Measurements from ENCODE around the gene ARNT2.
"Not testable (repeated sequence)": the region's sequence is repeated elsewhere in the genome, so short reads cannot be mapped to it uniquely, and the experiment has no call there.

Gene ARNT2

DNA sequence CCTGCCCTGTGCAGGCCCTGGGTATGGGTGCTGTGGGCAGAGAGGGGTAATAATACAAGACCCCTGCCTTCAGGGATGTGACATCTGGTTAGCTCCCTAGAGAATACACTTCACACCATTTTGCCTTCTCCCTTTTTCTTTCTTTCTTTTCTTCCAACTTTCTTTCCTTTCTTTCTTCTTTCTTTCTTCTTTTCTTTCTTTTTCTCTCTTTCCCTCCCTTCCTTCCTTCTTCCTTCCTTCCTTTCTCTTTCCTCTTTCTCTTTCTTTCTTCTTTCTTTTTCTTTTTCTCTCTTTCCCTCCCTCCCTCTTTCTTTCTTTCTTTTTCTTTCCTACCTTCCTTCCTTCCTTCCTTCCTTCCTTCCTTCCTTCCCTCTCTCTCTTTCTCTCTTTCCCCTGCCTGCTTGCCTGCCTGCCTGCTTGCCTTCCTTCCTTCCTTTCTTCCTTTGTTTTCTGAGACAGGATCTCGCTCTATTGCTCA is 222.5 kb downstream of the ARNT2 start:
- DNase-seq = no peak

GRCh38 chr15:80629355-80629754 is 225.2 kb downstream of the ARNT2 start:
- DNase-seq = no peak

DNA sequence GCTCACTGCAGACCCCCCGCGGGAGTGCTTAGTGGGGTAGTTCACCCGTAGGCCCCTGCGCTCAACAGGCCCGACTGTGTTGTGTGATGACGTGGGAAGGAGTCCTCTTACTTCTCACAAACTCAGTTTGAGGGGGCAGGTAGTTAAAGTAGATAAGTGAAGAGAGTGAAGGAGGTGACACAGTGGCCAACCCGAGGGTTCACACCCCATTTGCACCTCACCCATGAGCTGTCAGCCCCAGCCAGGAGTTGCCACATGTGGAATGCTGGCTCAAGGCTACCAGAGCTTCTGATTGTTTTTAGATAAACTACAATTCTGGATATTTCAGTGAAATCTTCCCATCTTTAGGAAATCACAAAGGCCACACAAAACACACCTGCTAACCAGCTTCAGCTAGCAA is 226.8 kb downstream of the ARNT2 start:
- DNase-seq = no peak

- DNase-seq = no peak
These were observed 229.0 kb downstream of the ARNT2 start for GRCh38 chr15:80633221-80633620.

GRCh38 chr15:80635953-80636352 is 231.8 kb downstream of the ARNT2 start:
- DNase-seq = no peak

- DNase-seq = peak in 1 of 4 experiments; percentile 27
These were observed 232.5 kb downstream of the ARNT2 start for GRCh38 chr15:80636675-80637074.

DNA sequence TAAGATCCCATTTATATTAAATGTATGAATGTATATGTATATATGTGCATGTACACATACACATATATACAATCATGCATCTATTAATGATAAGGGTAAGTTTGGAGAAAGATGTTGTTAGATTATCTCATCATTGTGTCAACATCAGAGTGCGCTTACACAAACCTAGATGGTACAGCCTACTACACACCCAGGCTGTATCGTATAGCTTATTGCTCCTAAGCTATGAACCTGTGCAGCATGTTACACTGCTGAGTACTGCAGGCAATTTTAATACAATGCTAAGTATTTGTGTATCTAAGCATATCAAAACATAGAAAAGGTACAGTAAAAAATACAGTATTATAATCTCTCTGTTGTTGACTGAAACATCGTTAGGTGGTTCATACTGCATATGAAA is 233.6 kb downstream of the ARNT2 start:
- no peak for DNase-seq

DNA sequence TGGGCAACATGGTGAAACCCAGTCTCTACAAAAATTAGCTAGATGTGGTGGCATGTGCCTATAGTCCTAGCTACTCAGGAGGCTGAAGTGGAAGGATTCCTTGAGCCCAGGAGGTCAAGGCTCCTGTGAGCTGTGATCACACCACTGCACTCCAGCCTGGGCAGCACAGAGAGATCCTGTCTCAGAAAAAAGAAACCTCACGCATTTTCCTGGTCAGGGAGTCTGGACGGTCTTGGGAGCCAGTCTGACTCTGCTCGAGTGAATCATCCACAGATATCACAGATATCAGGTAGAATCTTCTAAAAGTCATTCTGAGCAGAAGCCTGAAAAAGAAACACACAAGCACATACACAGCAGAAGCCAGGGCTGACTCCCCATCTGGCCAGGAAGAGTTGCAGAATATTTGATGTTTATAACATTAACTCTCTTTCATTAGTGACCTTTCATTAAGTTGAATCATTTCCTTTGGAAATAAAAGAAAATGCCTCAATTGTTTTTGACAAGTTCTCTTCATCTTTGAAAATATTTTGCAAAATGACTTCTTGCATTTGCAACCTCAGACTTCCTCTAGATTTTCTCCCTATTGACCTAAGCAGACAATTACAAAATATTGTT is 234.5 kb downstream of the ARNT2 start:
- DNase-seq = no peak

GRCh38 chr15:80639168-80639555 is 235.0 kb downstream of the ARNT2 start:
- no peak for DNase-seq

DNA sequence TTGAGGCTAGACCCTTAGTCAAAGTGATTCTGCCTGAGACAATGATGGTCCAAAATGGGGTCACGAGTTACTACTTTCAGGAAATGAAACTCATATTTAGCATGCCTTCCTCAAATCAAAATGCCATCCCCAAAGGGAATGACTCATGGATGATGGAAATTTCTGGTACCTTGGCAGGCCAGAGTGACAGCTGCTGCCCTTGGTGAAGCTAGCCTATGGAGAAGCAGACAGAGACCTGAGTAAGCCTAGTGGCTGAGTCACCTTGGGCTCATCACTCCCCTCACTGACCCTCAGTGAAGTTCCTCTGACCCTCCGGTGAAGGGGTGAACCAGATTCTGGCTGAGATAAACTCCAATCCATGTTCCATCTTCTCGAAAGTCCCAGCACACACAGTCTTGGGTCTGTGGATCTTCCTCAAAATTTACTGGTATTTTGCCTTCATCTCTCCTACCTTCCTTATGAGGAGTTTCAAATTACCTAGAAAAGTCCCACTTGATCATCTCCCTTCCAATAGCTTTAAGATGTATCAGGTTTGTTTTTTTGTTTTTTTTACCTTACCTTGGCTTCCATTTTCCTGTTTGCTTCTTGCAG is 236.4 kb downstream of the ARNT2 start:
- peak in 2 of 4 experiments; percentile 15 to 22 for DNase-seq

DNA sequence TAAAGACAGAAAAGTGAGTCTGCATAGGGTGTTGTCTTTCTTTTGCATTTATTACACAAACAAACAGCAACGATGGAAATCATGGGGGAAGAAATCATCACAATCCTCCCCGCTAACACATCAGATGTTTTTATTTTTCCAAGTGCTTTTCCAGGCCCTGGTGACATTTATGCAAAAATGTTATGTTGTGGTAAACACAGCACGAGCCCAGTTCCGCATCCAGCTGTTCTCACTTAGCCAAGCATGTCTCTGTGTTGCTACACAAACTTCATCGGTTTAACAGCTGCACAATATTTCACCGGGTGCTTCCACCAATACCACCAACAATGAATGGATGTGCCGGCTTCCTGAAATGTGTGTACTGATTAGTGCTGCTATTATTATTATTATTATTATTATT is 237.2 kb downstream of the ARNT2 start:
- DNase-seq = no peak

DNA sequence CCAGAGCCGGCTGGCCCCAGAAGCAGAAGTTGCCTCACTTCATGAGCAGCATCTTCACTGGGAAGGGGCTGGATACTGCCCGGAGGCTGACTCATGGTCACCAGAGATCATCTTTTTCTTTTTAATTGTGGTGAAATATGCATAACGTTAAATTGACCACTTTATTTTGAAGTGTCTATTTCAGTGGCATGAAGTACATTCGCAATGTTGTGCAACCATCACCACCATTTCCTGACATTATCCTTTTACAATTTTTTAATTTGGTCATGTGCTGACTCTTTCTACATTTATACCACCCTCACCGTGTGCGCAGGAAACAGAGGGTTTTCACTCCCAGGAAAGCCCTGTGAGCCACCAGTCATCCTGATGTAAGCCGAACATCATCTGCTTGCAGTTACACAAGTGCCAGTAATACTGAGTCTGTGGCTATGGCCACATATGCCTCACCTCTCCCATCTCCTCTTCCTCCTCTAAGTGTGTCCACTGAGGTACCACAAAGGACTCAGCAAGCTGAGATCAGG is 239.3 kb downstream of the ARNT2 start:
- peak; percentile 40 to 74 (median 50) for DNase-seq

- DNase-seq = peak in 2 of 4 experiments; percentile 10 to 29
These were observed 241.4 kb downstream of the ARNT2 start for GRCh38 chr15:80645494-80646065.

DNA sequence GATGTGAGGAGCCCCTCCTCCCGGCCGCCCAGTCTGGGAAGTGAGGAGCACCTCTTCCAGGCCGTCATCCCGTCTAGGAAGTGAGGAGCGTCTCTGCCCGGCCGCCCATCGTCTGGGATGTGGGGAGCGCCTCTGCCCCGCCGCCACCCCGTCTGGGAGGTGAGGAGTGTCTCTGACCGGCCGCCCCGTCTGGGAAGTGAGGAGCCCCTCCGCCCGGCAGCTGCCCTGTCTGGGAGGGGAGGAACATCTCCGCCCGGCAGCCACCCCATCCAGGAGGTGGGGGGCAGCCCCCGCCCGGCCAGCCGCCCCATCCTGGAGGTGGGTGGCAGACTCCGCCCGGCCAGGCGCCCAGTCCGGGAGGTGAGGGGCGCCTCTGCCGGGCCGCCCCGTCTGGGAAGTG is 243.2 kb downstream of the ARNT2 start:
- not testable (repeated sequence) for DNase-seq
